ENCODE measurements around the gene TRABD.
"Not testable (repeated sequence)": the region's sequence is repeated elsewhere in the genome, so short reads cannot be mapped to it uniquely, and the experiment has no call there.

TRABD gene

DNA sequence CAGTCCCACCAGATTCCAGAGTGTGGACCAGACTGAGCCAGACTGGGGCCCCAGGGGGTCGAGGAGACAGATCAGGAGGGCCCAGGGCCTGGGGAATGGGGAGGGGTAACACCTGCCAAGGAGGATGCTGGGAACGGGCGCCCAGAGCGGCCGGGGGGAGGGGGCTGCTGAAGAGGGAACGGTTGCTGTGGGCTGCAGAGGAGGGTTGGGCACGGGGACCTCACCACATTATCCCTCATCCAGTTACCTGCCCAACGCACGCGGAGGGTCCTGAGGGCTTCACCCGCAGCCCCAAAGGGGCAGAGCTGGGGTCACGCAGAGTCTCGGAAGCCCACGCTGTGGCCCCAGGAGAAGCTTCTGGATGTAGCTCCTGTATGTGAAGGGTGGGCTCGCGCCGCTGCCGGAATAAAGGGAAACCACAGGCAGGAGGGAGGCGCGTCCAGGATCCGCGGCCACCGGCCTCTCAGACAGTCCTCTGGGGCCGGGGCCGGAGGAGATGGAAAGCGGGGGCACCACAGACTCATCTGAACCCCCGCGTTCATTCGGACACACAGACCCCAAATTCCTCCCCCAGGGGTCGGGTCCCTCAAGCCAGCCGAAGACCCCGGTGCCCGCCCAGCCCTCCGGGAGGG, 14.2 kb downstream of the TRABD start:
- peaks cover 24% of the 10 kb centered on the region for H3K79me2 ChIP-seq (ENCODE audit: control insufficient read depth, insufficient read depth, low read length, unreplicated experiment)
- peaks cover 8% of the 10 kb centered on the region; the same call in 1 of the 2 replicates for H3K36me3 ChIP-seq (ENCODE audit: insufficient read depth, low read length)
- peak overlapping the region; percentile 86 for H3K4me3 ChIP-seq (ENCODE audit: low read depth, low read length)
- H3K27me3 ChIP-seq (ENCODE audit: insufficient read depth, low read length) = no peaks in the 10 kb centered on the region
- H3K27ac ChIP-seq (ENCODE audit: low read depth, low read length) = no peak overlapping the region
- peaks cover 4% of the 10 kb centered on the region for H3K4me1 ChIP-seq (ENCODE audit: control insufficient read depth, insufficient read depth, low read length, unreplicated experiment)
- no peak overlapping the region for H2AFZ ChIP-seq (ENCODE audit: low read length, unreplicated experiment)

DNA sequence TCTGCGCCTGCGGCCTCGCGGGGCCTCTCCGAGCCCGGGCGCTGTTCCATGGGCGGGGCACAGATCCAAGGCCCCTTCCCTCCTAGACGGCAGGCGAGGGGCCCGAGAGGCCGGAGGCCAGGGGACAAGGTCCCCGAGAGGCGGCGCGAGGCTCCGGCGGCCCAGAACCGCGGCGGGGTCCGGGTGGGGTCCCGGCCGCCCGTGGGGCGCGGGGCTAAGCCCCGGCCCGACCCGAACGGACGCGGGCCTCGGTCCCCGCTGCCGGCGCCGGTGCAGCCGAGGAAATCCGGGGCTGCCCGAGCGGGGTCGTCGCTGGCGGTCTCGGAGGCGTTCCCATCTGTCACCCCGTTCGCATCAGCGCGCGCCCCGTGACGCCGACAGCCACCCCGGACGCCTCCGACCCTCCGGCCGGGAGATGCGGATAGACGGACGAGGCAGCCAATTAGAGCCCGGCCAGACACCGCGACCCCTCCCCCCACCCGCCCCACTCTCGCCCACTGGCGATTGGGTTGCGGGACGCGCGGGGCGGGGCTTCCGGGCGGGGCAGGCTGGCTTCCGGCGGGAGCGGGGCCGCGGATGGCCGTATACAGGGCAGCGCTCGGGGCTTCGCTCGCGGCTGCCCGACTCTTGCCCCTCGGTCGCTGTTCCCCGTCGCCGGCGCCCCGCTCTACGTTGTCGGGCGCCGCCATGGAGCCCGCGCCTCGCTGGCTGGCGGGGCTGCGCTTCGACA, 14.9 kb downstream of the TRABD start, which contains the start of gene SELENOO:
Gene SELENOO, plus strand, starts transcription at position 551 of the 730 bp plus-strand sequence. Its CDS starts 26 bp downstream, at position 577.
- Histone ChIP-seq H2AFZ (ENCODE audit: low read length, unreplicated experiment) (peak within 1 kb of the TSS; percentile 60), H3K27me3 (ENCODE audit: insufficient read depth, low read length) (no peaks in the 10 kb centered on the region), H3K79me2 (ENCODE audit: control insufficient read depth, insufficient read depth, low read length, unreplicated experiment) (peaks cover 24% of the 10 kb centered on the region), H3K4me3 (ENCODE audit: low read depth, low read length) (peak within 1 kb of the TSS; percentile 86), H3K27ac (ENCODE audit: low read depth, low read length) (no peak within 1 kb of the TSS), H3K4me1 (ENCODE audit: control insufficient read depth, insufficient read depth, low read length, unreplicated experiment) (peaks cover 4% of the 10 kb centered on the region), H3K36me3 (ENCODE audit: insufficient read depth, low read length) (peaks cover 8% of the 10 kb centered on the region; the same call in 1 of the 2 replicates)

DNA sequence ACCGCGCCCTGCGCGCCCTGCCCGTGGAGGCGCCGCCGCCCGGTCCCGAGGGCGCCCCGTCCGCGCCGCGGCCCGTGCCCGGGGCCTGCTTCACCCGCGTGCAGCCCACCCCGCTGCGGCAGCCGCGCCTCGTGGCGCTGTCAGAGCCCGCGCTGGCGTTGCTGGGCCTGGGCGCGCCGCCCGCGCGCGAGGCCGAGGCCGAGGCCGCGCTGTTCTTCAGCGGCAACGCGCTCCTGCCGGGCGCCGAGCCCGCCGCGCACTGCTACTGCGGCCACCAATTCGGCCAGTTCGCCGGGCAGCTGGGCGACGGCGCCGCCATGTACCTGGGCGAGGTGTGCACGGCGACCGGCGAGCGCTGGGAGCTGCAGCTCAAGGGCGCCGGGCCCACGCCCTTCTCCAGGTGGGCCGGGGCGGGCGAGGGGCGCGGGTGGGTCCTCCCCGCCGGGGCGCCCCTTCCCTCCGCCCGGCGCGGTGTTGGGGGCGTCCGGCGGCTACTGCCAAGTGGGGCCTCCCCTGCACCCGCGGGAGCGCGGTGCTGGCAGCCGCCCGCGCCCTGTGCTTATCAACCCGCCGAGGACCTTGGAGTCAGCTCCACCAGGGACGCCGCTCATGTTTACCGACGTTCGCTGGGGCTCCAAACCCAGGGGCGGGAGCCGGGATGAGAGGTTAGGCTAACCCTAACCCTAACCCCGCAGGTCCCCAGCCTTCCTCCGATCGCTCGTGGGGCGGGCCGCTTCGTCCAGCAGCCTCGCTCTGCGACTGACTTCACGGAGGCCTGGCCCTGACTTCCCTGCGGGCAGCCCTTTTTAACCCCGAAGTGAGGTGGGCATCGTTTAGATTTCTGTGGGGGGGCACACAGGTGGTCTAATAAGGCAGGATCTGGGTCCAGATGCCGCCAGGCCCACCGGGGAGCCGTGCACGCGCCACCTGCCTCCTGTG, 15.7 kb downstream of the TRABD start:
- Histone ChIP-seq H2AFZ (ENCODE audit: low read length, unreplicated experiment) (peak overlapping the region; percentile 60), H3K4me1 (ENCODE audit: control insufficient read depth, insufficient read depth, low read length, unreplicated experiment) (peaks cover 4% of the 10 kb centered on the region), H3K36me3 (ENCODE audit: insufficient read depth, low read length) (peaks cover 8% of the 10 kb centered on the region; the same call in 1 of the 2 replicates), H3K79me2 (ENCODE audit: control insufficient read depth, insufficient read depth, low read length, unreplicated experiment) (peaks cover 24% of the 10 kb centered on the region), H3K4me3 (ENCODE audit: low read depth, low read length) (peak overlapping the region; percentile 86), H3K27ac (ENCODE audit: low read depth, low read length) (no peak overlapping the region), H3K27me3 (ENCODE audit: insufficient read depth, low read length) (no peaks in the 10 kb centered on the region)

DNA sequence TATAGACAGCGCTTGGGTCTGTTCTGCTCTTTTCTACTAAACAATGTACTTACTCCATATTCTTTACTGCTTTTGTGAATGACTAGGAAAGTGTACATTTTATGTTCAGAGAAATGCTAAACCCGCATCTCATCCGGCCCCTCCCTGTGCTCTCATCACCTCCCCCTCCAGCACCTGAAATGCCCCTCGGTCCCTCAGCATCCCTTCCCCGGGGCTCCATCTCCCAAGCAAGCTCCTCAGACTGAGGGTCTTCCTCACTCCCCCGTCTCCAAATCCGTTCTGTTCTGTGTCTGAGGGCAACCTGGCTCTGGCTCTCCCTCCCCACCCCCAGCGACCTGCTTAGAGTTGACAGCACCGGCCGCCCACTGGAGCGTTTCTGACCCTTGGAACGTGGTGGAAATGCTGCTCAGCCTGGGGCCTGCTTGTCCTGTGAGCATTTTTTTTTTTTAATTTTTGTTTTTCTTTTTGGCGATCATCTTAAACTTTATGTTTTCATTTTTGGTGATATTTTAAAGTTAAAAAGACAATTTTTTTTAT, 16.5 kb downstream of the TRABD start:
- peaks cover 8% of the 10 kb centered on the region; the same call in 1 of the 2 replicates for H3K36me3 ChIP-seq (ENCODE audit: insufficient read depth, low read length)
- no peak overlapping the region for H2AFZ ChIP-seq (ENCODE audit: low read length, unreplicated experiment)
- peaks cover 24% of the 10 kb centered on the region for H3K79me2 ChIP-seq (ENCODE audit: control insufficient read depth, insufficient read depth, low read length, unreplicated experiment)
- peaks cover 4% of the 10 kb centered on the region for H3K4me1 ChIP-seq (ENCODE audit: control insufficient read depth, insufficient read depth, low read length, unreplicated experiment)
- no peaks in the 10 kb centered on the region for H3K27me3 ChIP-seq (ENCODE audit: insufficient read depth, low read length)
- no peak overlapping the region for H3K27ac ChIP-seq (ENCODE audit: low read depth, low read length)
- peak overlapping the region; percentile 86 for H3K4me3 ChIP-seq (ENCODE audit: low read depth, low read length)

DNA sequence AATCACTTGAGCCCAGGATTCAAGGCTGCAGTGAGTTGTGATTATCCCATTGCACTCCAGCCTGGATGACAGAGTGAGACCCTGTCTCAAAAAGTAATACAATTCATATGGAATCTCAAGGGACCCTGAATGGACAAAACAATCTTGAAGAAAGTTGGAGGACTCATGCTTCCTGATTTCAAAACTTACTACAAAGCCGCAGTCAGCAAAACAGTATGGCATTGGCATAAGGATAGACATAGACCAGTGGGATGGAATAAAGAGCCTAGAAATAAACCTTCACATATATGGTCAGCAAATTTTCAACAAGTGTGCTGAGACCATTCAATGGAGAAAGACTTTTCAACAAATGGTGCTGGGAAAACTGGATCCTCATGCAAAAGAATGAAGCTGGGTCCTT, 17.6 kb downstream of the TRABD start:
- no peaks in the 10 kb centered on the region for H3K27me3 ChIP-seq (ENCODE audit: insufficient read depth, low read length)
- H3K27ac ChIP-seq (ENCODE audit: low read depth, low read length) = no peak overlapping the region
- no peak overlapping the region for H3K4me3 ChIP-seq (ENCODE audit: low read depth, low read length)
- peaks cover 24% of the 10 kb centered on the region for H3K79me2 ChIP-seq (ENCODE audit: control insufficient read depth, insufficient read depth, low read length, unreplicated experiment)
- peaks cover 4% of the 10 kb centered on the region for H3K4me1 ChIP-seq (ENCODE audit: control insufficient read depth, insufficient read depth, low read length, unreplicated experiment)
- H3K36me3 ChIP-seq (ENCODE audit: insufficient read depth, low read length) = peaks cover 8% of the 10 kb centered on the region; the same call in 1 of the 2 replicates
- H2AFZ ChIP-seq (ENCODE audit: low read length, unreplicated experiment) = no peak overlapping the region

DNA sequence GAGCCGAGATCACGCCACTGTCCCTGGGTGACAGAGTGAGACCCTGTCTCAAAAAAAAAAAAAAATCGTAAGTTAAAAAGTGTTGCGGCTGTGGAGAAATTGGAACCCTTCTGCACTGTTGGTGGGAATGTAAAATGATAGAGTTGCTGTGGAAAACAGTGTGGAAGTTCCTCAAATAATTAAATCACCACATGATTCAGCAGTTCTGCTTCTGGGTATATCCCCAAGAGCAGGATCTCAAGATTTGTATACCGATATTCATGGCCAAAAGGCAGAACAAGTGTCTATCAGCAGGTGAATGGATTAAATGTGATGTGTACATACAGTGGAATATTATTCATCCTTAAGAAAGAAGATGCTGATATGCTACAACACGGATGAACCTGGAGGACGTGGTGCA, 18.9 kb downstream of the TRABD start:
- Histone ChIP-seq H3K4me1 (ENCODE audit: control insufficient read depth, insufficient read depth, low read length, unreplicated experiment) (peaks cover 4% of the 10 kb centered on the region), H3K27me3 (ENCODE audit: insufficient read depth, low read length) (no peaks in the 10 kb centered on the region), H3K27ac (ENCODE audit: low read depth, low read length) (no peak overlapping the region), H2AFZ (ENCODE audit: low read length, unreplicated experiment) (no peak overlapping the region), H3K79me2 (ENCODE audit: control insufficient read depth, insufficient read depth, low read length, unreplicated experiment) (peaks cover 24% of the 10 kb centered on the region), H3K36me3 (ENCODE audit: insufficient read depth, low read length) (peaks cover 8% of the 10 kb centered on the region; the same call in 1 of the 2 replicates), H3K4me3 (ENCODE audit: low read depth, low read length) (no peak overlapping the region)

DNA sequence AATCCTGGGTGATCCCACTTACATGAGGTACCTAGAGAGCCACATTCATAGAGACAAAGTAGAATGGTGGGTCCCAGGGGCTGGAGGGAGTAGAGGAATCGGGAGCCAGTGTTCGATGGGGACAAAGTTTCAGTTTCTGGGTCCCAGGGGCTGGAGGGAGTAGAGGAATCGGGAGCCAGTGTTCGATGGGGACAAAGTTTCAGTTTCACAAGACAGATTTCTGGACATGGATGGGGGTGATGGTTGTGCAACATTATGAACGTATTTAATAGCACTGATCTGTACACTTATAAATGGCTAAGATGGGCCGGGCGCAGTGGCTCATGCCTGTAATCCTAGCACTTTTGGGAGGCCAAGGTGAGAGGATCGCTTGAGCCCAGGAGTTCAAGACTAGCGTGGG, 19.3 kb downstream of the TRABD start:
- not testable (repeated sequence) for H3K27me3 ChIP-seq (ENCODE audit: insufficient read depth, low read length); H3K4me3 ChIP-seq (ENCODE audit: low read depth, low read length); H3K36me3 ChIP-seq (ENCODE audit: insufficient read depth, low read length); H3K4me1 ChIP-seq (ENCODE audit: control insufficient read depth, insufficient read depth, low read length, unreplicated experiment); H2AFZ ChIP-seq (ENCODE audit: low read length, unreplicated experiment); H3K27ac ChIP-seq (ENCODE audit: low read depth, low read length)
- H3K79me2 ChIP-seq (ENCODE audit: control insufficient read depth, insufficient read depth, low read length, unreplicated experiment) = peaks cover 24% of the 10 kb centered on the region

DNA sequence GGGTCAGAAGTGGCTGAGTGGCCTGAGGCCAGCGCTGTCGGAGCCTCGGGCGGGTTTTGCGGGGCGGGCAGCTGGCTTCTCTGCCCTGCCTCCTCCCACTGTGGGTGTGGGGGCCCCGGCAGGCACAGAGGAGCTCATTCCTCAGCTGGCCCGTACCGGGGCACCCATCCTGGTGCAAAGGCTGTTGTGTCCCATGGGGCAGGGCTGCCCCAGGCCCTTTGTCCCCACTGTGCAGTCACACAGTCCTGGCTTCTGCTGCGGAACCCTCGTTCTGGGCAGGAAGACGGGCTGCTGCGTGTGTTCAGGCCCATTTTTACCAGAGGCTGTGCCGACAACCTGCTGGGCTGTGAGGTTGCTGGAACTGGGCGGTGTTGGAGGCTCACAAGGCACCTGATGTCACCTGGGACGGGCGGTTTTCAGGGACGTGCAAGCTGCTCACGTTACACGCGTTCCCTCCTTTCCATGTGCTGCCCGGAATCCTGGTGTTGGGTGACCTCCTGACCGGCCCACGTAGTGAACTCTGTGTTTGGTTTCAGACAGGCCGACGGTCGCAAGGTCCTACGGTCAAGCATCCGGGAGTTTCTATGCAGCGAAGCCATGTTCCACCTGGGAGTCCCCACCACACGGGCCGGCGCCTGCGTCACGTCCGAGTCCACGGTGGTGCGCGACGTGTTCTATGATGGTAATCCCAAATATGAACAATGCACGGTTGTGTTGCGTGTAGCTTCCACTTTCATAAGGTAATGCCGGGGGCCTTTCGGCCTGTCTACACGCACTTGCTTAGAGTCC, 20.3 kb downstream of the TRABD start:
- Histone ChIP-seq H3K27me3 (ENCODE audit: insufficient read depth, low read length) (no peaks in the 10 kb centered on the region), H3K4me1 (ENCODE audit: control insufficient read depth, insufficient read depth, low read length, unreplicated experiment) (peaks cover 4% of the 10 kb centered on the region), H3K27ac (ENCODE audit: low read depth, low read length) (no peak overlapping the region), H3K36me3 (ENCODE audit: insufficient read depth, low read length) (peaks cover 8% of the 10 kb centered on the region; the same call in 1 of the 2 replicates), H3K4me3 (ENCODE audit: low read depth, low read length) (no peak overlapping the region), H3K79me2 (ENCODE audit: control insufficient read depth, insufficient read depth, low read length, unreplicated experiment) (peaks cover 24% of the 10 kb centered on the region), H2AFZ (ENCODE audit: low read length, unreplicated experiment) (no peak overlapping the region)

DNA sequence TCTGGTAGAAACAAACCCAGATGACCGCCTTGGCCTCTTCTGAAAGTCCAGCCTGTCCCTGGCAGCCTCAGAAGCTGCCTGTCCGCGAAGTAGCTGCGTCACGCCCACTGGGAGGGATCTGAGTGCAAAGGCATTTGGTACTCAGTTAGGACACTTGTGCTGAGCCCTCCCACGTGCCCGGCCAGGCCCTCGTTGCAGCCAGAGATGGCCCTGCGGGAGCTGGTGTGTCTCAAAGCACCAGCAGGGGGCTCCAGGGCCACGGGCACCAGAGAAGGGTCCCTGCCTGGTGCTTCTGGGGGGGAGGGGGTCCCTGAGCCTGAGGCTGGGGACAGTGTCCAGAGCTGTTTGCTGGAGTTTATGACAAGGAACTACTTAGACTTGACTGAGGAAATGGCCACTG, 20.9 kb downstream of the TRABD start:
- H3K4me3 ChIP-seq (ENCODE audit: low read depth, low read length) = no peak overlapping the region
- H2AFZ ChIP-seq (ENCODE audit: low read length, unreplicated experiment) = no peak overlapping the region
- H3K27ac ChIP-seq (ENCODE audit: low read depth, low read length) = no peak overlapping the region
- H3K27me3 ChIP-seq (ENCODE audit: insufficient read depth, low read length) = no peaks in the 10 kb centered on the region
- H3K4me1 ChIP-seq (ENCODE audit: control insufficient read depth, insufficient read depth, low read length, unreplicated experiment) = peaks cover 4% of the 10 kb centered on the region
- peaks cover 21% of the 10 kb centered on the region for H3K79me2 ChIP-seq (ENCODE audit: control insufficient read depth, insufficient read depth, low read length, unreplicated experiment)
- H3K36me3 ChIP-seq (ENCODE audit: insufficient read depth, low read length) = peaks cover 8% of the 10 kb centered on the region; the same call in 1 of the 2 replicates
